ENCODE measurements around the gene ZNF488. TPM values are rescaled to one million over a fixed set of nuclear protein-coding genes. Genes with fewer than 3 reads are reported as not detected.

ZNF488 gene
- total RNA-seq, 3 donors from 2014 or later = 0.47 to 1.6 (median 1.4) TPM

- intact Hi-C loops (cut with DNase I, micrococcal nuclease) = loop anchor here (5.0 to 10.0 kb wide), 2 partner anchors 272 to 295 kb away; no protein-coding TSS in a partner anchor
- no peaks in the 10 kb centered on the region for H3K9me3 ChIP-seq
- no peaks in the 10 kb centered on the region for H3K4me1 ChIP-seq (ENCODE audit: low read depth)
- no peak overlapping the region for H3K4me3 ChIP-seq
- DNase-seq (no peak), ATAC-seq (no peak)
- H3K36me3 ChIP-seq (ENCODE audit: low read depth) = no peaks in the 10 kb centered on the region
- TF ChIP-seq CTCF (IDR thresholded peaks at IDR 0.05) = no peak
These were observed 64.3 kb downstream of the ZNF488 start for GRCh38 chr10:47319784-47320183.

- DNase-seq = no peak
- Histone ChIP-seq H3K9me3 (no peaks in the 10 kb centered on the region), H3K4me3 (no peak overlapping the region), H3K4me1 (ENCODE audit: low read depth) (no peaks in the 10 kb centered on the region), H3K36me3 (ENCODE audit: low read depth) (no peaks in the 10 kb centered on the region)
- intact Hi-C loops (cut with DNase I, micrococcal nuclease) = loop anchor here (5.0 to 10.0 kb wide), 2 partner anchors 271 to 294 kb away; no protein-coding TSS in a partner anchor
- no peak for ATAC-seq
- no peak for TF ChIP-seq CTCF (IDR thresholded peaks at IDR 0.05)
These were observed 65.4 kb downstream of the ZNF488 start for GRCh38 chr10:47318706-47319105.

GRCh38 chr10:47317251-47317650, 66.8 kb downstream of the ZNF488 start:
- ATAC-seq (no peak), DNase-seq (no peak)
- H3K4me3 ChIP-seq = no peak overlapping the region
- H3K36me3 ChIP-seq (ENCODE audit: low read depth) = no peaks in the 10 kb centered on the region
- intact Hi-C loops (cut with DNase I, micrococcal nuclease) = loop anchor here (5.0 to 10.0 kb wide), 2 partner anchors 270 to 292 kb away; no protein-coding TSS in a partner anchor
- no peak for TF ChIP-seq CTCF (IDR thresholded peaks at IDR 0.05)
- H3K9me3 ChIP-seq = no peaks in the 10 kb centered on the region
- no peaks in the 10 kb centered on the region for H3K4me1 ChIP-seq (ENCODE audit: low read depth)

- intact Hi-C loops (cut with DNase I, micrococcal nuclease) = loop anchor here (5.0 to 10.0 kb wide), 2 partner anchors 269 to 291 kb away; no protein-coding TSS in a partner anchor
These were observed 68.0 kb downstream of the ZNF488 start for GRCh38 chr10:47316131-47316530.

More at GRCh38 chr10:47316131-47316530, 68.0 kb downstream of the ZNF488 start:
- DNase-seq (no peak), ATAC-seq (no peak)
- Histone ChIP-seq H3K4me3 (no peak overlapping the region), H3K4me1 (ENCODE audit: low read depth) (peaks cover 10% of the 10 kb centered on the region), H3K36me3 (ENCODE audit: low read depth) (no peaks in the 10 kb centered on the region), H3K9me3 (no peaks in the 10 kb centered on the region)
- TF ChIP-seq CTCF (IDR thresholded peaks at IDR 0.05) = no peak

Other genes starting within 250 kb of the ZNF488 start
- gene GDF10, start 84.1 kb downstream of the ZNF488 start, total RNA-seq = 1 to 10 TPM in 1 of 3 donors, under 1 TPM in 2; 0.14 to 3.2 (median 0.41) TPM
- gene GDF2, start 61.8 kb downstream of the ZNF488 start, total RNA-seq = not detected
- gene RBP3, start 35.9 kb downstream of the ZNF488 start, total RNA-seq = not detected
- under 1 TPM in 1 of 3 donors, not detected in 2; 0.19 TPM for gene ANXA8, start 99.8 kb upstream of the ZNF488 start, total RNA-seq
- 1 to 10 TPM in 1 of 3 donors, not detected in 2; 4.3 TPM for gene FAM25G, start 107.4 kb upstream of the ZNF488 start, total RNA-seq
- 10 to 100 TPM in 2 of 3 donors, 1 to 10 TPM in 1; 6.9 to 17.4 (median 10.9) TPM for gene AGAP9, start 139.3 kb upstream of the ZNF488 start, total RNA-seq